ENCODE data around the gene ARFGAP3. TPM values are rescaled to one million over a fixed set of nuclear protein-coding genes. Genes with fewer than 3 reads are reported as not detected.
"Not testable (repeated sequence)": the region's sequence is repeated elsewhere in the genome, so short reads cannot be mapped to it uniquely, and the experiment has no call there.

Gene ARFGAP3
- total RNA-seq, 1 donor from 2014 or later, result 45.2 TPM

- Mint-ChIP-seq H3K27me3 (ENCODE audit: low read depth) (no peaks in the 10 kb centered on the region), H3K27ac (no peak overlapping the region), H3K36me3 (ENCODE audit: low read depth) (no peaks in the 10 kb centered on the region), H3K4me3 (ENCODE audit: low read depth) (no peak overlapping the region), H3K4me1 (ENCODE audit: low read depth) (no peaks in the 10 kb centered on the region), H3K9me3 (no peaks in the 10 kb centered on the region)
- intact Hi-C loops (cut with micrococcal nuclease), result no loop called here
- no peak for DNase-seq (ENCODE audit: low spot score)
Measured at GRCh38 chr22:42791721-42792452, 65.2 kb downstream of the ARFGAP3 start.

GRCh38 chr22:42788466-42788865, 68.6 kb downstream of the ARFGAP3 start:
- no peaks in the 10 kb centered on the region for H3K9me3 Mint-ChIP-seq
- no peaks in the 10 kb centered on the region for H3K4me1 Mint-ChIP-seq (ENCODE audit: low read depth)
- no peak overlapping the region for H3K4me3 Mint-ChIP-seq (ENCODE audit: low read depth)
- no peaks in the 10 kb centered on the region for H3K36me3 Mint-ChIP-seq (ENCODE audit: low read depth)
- no peaks in the 10 kb centered on the region for H3K27me3 Mint-ChIP-seq (ENCODE audit: low read depth)
- intact Hi-C loops (cut with micrococcal nuclease), result no loop called here
- DNase-seq (ENCODE audit: low spot score), result no peak
- no peak overlapping the region for H3K27ac Mint-ChIP-seq

GRCh38 chr22:42788021-42788420, 69.1 kb downstream of the ARFGAP3 start:
- H3K36me3 Mint-ChIP-seq (ENCODE audit: low read depth), result no peaks in the 10 kb centered on the region
- H3K27ac Mint-ChIP-seq, result no peak overlapping the region
- H3K4me3 Mint-ChIP-seq (ENCODE audit: low read depth), result no peak overlapping the region
- no peaks in the 10 kb centered on the region for H3K4me1 Mint-ChIP-seq (ENCODE audit: low read depth)
- intact Hi-C loops (cut with micrococcal nuclease), result no loop called here
- no peaks in the 10 kb centered on the region for H3K27me3 Mint-ChIP-seq (ENCODE audit: low read depth)
- no peak for DNase-seq (ENCODE audit: low spot score)
- H3K9me3 Mint-ChIP-seq, result no peaks in the 10 kb centered on the region

- Mint-ChIP-seq H3K36me3 (ENCODE audit: low read depth) (no peaks in the 10 kb centered on the region), H3K27me3 (ENCODE audit: low read depth) (no peaks in the 10 kb centered on the region), H3K9me3 (no peaks in the 10 kb centered on the region), H3K4me3 (ENCODE audit: low read depth) (no peak overlapping the region), H3K27ac (no peak overlapping the region), H3K4me1 (ENCODE audit: low read depth) (no peaks in the 10 kb centered on the region)
- no peak for DNase-seq (ENCODE audit: low spot score)
- intact Hi-C loops (cut with micrococcal nuclease), result no loop called here
Measured at GRCh38 chr22:42787357-42787736, 69.7 kb downstream of the ARFGAP3 start.

- DNase-seq (ENCODE audit: low spot score), result no peak
- Mint-ChIP-seq H3K27ac (no peak overlapping the region), H3K4me1 (ENCODE audit: low read depth) (no peaks in the 10 kb centered on the region), H3K27me3 (ENCODE audit: low read depth) (no peaks in the 10 kb centered on the region), H3K9me3 (no peaks in the 10 kb centered on the region), H3K4me3 (ENCODE audit: low read depth) (no peak overlapping the region), H3K36me3 (ENCODE audit: low read depth) (no peaks in the 10 kb centered on the region)
- intact Hi-C loops (cut with micrococcal nuclease), result no loop called here
Measured at GRCh38 chr22:42786606-42787356, 70.3 kb downstream of the ARFGAP3 start.

- DNase-seq (ENCODE audit: low spot score), result no peak
- Mint-ChIP-seq H3K4me3 (ENCODE audit: low read depth) (no peak overlapping the region), H3K27ac (no peak overlapping the region), H3K4me1 (ENCODE audit: low read depth) (no peaks in the 10 kb centered on the region), H3K9me3 (no peaks in the 10 kb centered on the region), H3K27me3 (ENCODE audit: low read depth) (no peaks in the 10 kb centered on the region), H3K36me3 (ENCODE audit: low read depth) (no peaks in the 10 kb centered on the region)
- intact Hi-C loops (cut with micrococcal nuclease), result no loop called here
Measured at GRCh38 chr22:42785706-42786499, 71.2 kb downstream of the ARFGAP3 start.

- H3K27me3 Mint-ChIP-seq (ENCODE audit: low read depth); H3K36me3 Mint-ChIP-seq (ENCODE audit: low read depth); DNase-seq (ENCODE audit: low spot score); H3K27ac Mint-ChIP-seq; H3K9me3 Mint-ChIP-seq; H3K4me3 Mint-ChIP-seq (ENCODE audit: low read depth); H3K4me1 Mint-ChIP-seq (ENCODE audit: low read depth): not testable (repeated sequence)
- intact Hi-C loops (cut with micrococcal nuclease), result loop anchor here (5.0 kb wide), 1 partner anchor 250 kb away; no protein-coding TSS in a partner anchor
Measured at GRCh38 chr22:42782306-42782705, 74.8 kb downstream of the ARFGAP3 start.

GRCh38 chr22:42780070-42780540, 77.0 kb downstream of the ARFGAP3 start:
- DNase-seq (ENCODE audit: low spot score), result peak; percentile 30
- Mint-ChIP-seq H3K9me3 (no peaks in the 10 kb centered on the region), H3K27me3 (ENCODE audit: low read depth) (no peaks in the 10 kb centered on the region), H3K4me3 (ENCODE audit: low read depth) (no peak overlapping the region), H3K36me3 (ENCODE audit: low read depth) (no peaks in the 10 kb centered on the region), H3K4me1 (ENCODE audit: low read depth) (peaks cover 1% of the 10 kb centered on the region), H3K27ac (no peak overlapping the region)
- intact Hi-C loops (cut with micrococcal nuclease), result loop anchor here (1.0 to 5.0 kb wide), 3 partner anchors 40 to 310 kb away; no protein-coding TSS in a partner anchor

- H3K4me1 Mint-ChIP-seq (ENCODE audit: low read depth), result peaks cover 1% of the 10 kb centered on the region
- no peaks in the 10 kb centered on the region for H3K9me3 Mint-ChIP-seq
- no peaks in the 10 kb centered on the region for H3K27me3 Mint-ChIP-seq (ENCODE audit: low read depth)
- H3K27ac Mint-ChIP-seq, result no peak overlapping the region
- H3K4me3 Mint-ChIP-seq (ENCODE audit: low read depth), result no peak overlapping the region
- no peak for DNase-seq (ENCODE audit: low spot score)
- intact Hi-C loops (cut with micrococcal nuclease), result no loop called here
- no peaks in the 10 kb centered on the region for H3K36me3 Mint-ChIP-seq (ENCODE audit: low read depth)
Measured at GRCh38 chr22:42777126-42777525, 79.9 kb downstream of the ARFGAP3 start.

GRCh38 chr22:42773167-42773566, 83.9 kb downstream of the ARFGAP3 start:
- Mint-ChIP-seq H3K27me3 (ENCODE audit: low read depth) (no peaks in the 10 kb centered on the region), H3K4me1 (ENCODE audit: low read depth) (no peaks in the 10 kb centered on the region), H3K4me3 (ENCODE audit: low read depth) (no peak overlapping the region), H3K9me3 (no peaks in the 10 kb centered on the region), H3K27ac (no peak overlapping the region), H3K36me3 (ENCODE audit: low read depth) (no peaks in the 10 kb centered on the region)
- intact Hi-C loops (cut with micrococcal nuclease), result no loop called here
- no peak for DNase-seq (ENCODE audit: low spot score)

- H3K4me3 Mint-ChIP-seq (ENCODE audit: low read depth), result no peak overlapping the region
- H3K27me3 Mint-ChIP-seq (ENCODE audit: low read depth), result no peaks in the 10 kb centered on the region
- H3K36me3 Mint-ChIP-seq (ENCODE audit: low read depth), result no peaks in the 10 kb centered on the region
- no peaks in the 10 kb centered on the region for H3K9me3 Mint-ChIP-seq
- intact Hi-C loops (cut with micrococcal nuclease), result no loop called here
- H3K27ac Mint-ChIP-seq, result no peak overlapping the region
- H3K4me1 Mint-ChIP-seq (ENCODE audit: low read depth), result no peaks in the 10 kb centered on the region
- no peak for DNase-seq (ENCODE audit: low spot score)
Measured at GRCh38 chr22:42772647-42773046, 84.4 kb downstream of the ARFGAP3 start.

- H3K9me3 Mint-ChIP-seq, result no peaks in the 10 kb centered on the region
- no peaks in the 10 kb centered on the region for H3K36me3 Mint-ChIP-seq (ENCODE audit: low read depth)
- no peak for DNase-seq (ENCODE audit: low spot score)
- H3K27ac Mint-ChIP-seq, result no peak overlapping the region
- H3K4me3 Mint-ChIP-seq (ENCODE audit: low read depth), result no peak overlapping the region
- H3K4me1 Mint-ChIP-seq (ENCODE audit: low read depth), result no peaks in the 10 kb centered on the region
- intact Hi-C loops (cut with micrococcal nuclease), result no loop called here
- H3K27me3 Mint-ChIP-seq (ENCODE audit: low read depth), result no peaks in the 10 kb centered on the region
Measured at GRCh38 chr22:42770941-42771647, 86.0 kb downstream of the ARFGAP3 start.
